B cell (primary cell): ENCODE results near the gene LIN9. TPM values are rescaled to one million over a fixed set of nuclear protein-coding genes. Genes with fewer than 3 reads are reported as not detected.
"Not testable (repeated sequence)": the region's sequence is repeated elsewhere in the genome, so short reads cannot be mapped to it uniquely, and the experiment has no call there.

Source experiments
- ATAC-seq: fragments of 200-7000 bp; cut with Tn5 transposase; one replicate; pipeline ENCODE4 v1.10.0; 2021; ENCODE audit warnings: low read depth, mild to moderate bottlenecking, moderate number of reproducible peaks, moderate library complexity
- CTCF ChIA-PET: fragments of 350-600 bp; sonication (Branson Sonifier 250); formaldehyde crosslinking; loops from one replicate; lab custom pipeline; 2021; ENCODE audit warnings: antibody characterized with exemption, inconsistent platforms; lab: Charles Lee
- POLR2A ChIA-PET: fragments of 350-600 bp; sonication (Branson Sonifier 250); formaldehyde crosslinking; loops from one replicate; lab custom pipeline; 2021; ENCODE audit warnings: antibody characterized with exemption; lab: Charles Lee
- DNase-seq: peaks from one replicate; pipeline ENCODE4 v3.0.0; 2013
- H2AFZ ChIP-seq: 2 replicates; pipeline ENCODE4 v1.6.1; 2012; ENCODE audit warnings: mild to moderate bottlenecking, low read depth, low read length; ENCODE audit not compliant: insufficient read depth, poor library complexity, severe bottlenecking
- H3K27ac ChIP-seq, 2 donors: 1 replicate in 1 of 2; 2 replicates in 1 of 2; pipeline ENCODE4 v1.5.1; 2012 to 2013; ENCODE audit warnings: low read length in 2 of 2, mild to moderate bottlenecking in 2 of 2, moderate library complexity in 1 of 2
- H3K27me3 ChIP-seq, 4 experiments: fragments of 200-600 bp in 1 of 4; sonication (generic) in 1 of 4; replicated peaks in 1 of 4; 1 replicate in 2 of 4; 2 replicates in 2 of 4; pipeline versions ENCODE4 v1.6.1 to v1.7.0; 2013 to 2016; ENCODE audit warnings: low read length in 3 of 4, mild to moderate bottlenecking in 2 of 4, mixed read lengths in 1 of 4, moderate library complexity in 1 of 4; ENCODE audit not compliant: insufficient read depth in 4 of 4, control insufficient read depth in 3 of 4; ENCODE audit errors: control extremely low read depth in 1 of 4
- H3K36me3 ChIP-seq, 2 experiments: replicated peaks in 1 of 2; 1 replicate in 1 of 2; 2 replicates in 1 of 2; pipeline versions ENCODE4 v1.6.1 to v1.7.1; 2013; ENCODE audit warnings: low read length in 1 of 2; ENCODE audit not compliant: insufficient read depth in 2 of 2, control insufficient read depth in 1 of 2; ENCODE audit errors: control extremely low read depth in 1 of 2, extremely low read depth in 1 of 2
- H3K4me1 ChIP-seq, 2 donors: fragments of 200-600 bp in 1 of 2; sonication (generic) in 1 of 2; 1 replicate in 1 of 2; 2 replicates in 1 of 2; pipeline versions ENCODE4 v1.5.1 to v1.6.1; 2013 to 2017; ENCODE audit warnings: low read length in 2 of 2; ENCODE audit not compliant: control insufficient read depth in 2 of 2, insufficient read depth in 2 of 2
- H3K4me2 ChIP-seq: replicated peaks from 2 replicates; pipeline ENCODE3; 2012; ENCODE audit warnings: mild to moderate bottlenecking, low read depth, low read length; ENCODE audit not compliant: poor library complexity, severe bottlenecking
- H3K4me3 ChIP-seq, 5 experiments: fragments of 200-600 bp in 1 of 5; sonication (generic) in 1 of 5; 1 replicate in 3 of 5; 2 replicates in 2 of 5; pipeline versions ENCODE4 v1.5.1 to v1.7.0; 2011 to 2016; ENCODE audit warnings: low read length in 4 of 5, mild to moderate bottlenecking in 4 of 5, low read depth in 2 of 5, control low read depth in 1 of 5, moderate library complexity in 1 of 5; ENCODE audit not compliant: insufficient read depth in 1 of 5; ENCODE audit errors: control extremely low read depth in 1 of 5, extremely low read depth in 1 of 5
- H3K79me2 ChIP-seq: fragments of 200-600 bp; sonication (generic); one replicate; pipeline ENCODE4 v1.6.0; 2016; ENCODE audit warnings: low read length; ENCODE audit not compliant: control insufficient read depth, insufficient read depth
- H3K9ac ChIP-seq: fragments of 200-600 bp; sonication (generic); 2 replicates; pipeline ENCODE4 v1.6.1; 2017; ENCODE audit warnings: mild to moderate bottlenecking, low read length, moderate library complexity
- H3K9me3 ChIP-seq, 3 donors: one replicate each; pipeline versions ENCODE4 v1.6.1 to v1.7.1; 2013; ENCODE audit warnings: low read length in 2 of 3; ENCODE audit not compliant: control insufficient read depth in 2 of 3, insufficient read depth in 1 of 3; ENCODE audit errors: control extremely low read depth in 1 of 3
- H4K20me1 ChIP-seq: 2 replicates; pipeline ENCODE4 v1.6.0; 2012; ENCODE audit warnings: mild to moderate bottlenecking, low read length; ENCODE audit not compliant: insufficient read depth, control insufficient read depth, poor library complexity, severe bottlenecking
- H3K27ac Mint-ChIP-seq: one replicate; pipeline ENCODE4 v1.8.0; 2021; ENCODE audit warnings: mixed read lengths
- H3K27me3 Mint-ChIP-seq: one replicate; pipeline ENCODE4 v1.8.0; 2021; ENCODE audit warnings: mixed read lengths
- H3K4me1 Mint-ChIP-seq: one replicate; pipeline ENCODE4 v1.8.0; 2021; ENCODE audit warnings: mixed read lengths
- H3K4me3 Mint-ChIP-seq: one replicate; pipeline ENCODE4 v1.8.0; 2021; ENCODE audit warnings: mixed read lengths
- H3K9me3 Mint-ChIP-seq: one replicate; pipeline ENCODE4 v1.8.0; 2022; ENCODE audit warnings: mixed read lengths; ENCODE audit not compliant: insufficient read depth
- CTCF ChIP-seq: fragments of 200-600 bp; IDR thresholded peaks from one replicate; pipeline ENCODE4 v1.8.0; 2022; ENCODE audit warnings: antibody characterized with exemption, mild to moderate bottlenecking
- EZH2 ChIP-seq: IDR thresholded peaks from 2 replicates; pipeline ENCODE4 v1.6.1; 2012; ENCODE audit warnings: borderline replicate concordance, low read depth, mild to moderate bottlenecking, moderate library complexity, low read length; ENCODE audit not compliant: insufficient read depth, poor library complexity, severe bottlenecking
- WGBS: methylation state at CpG from one replicate; pipeline ENCODE4 v1.1.5; 2013; ENCODE audit warnings: missing lambda C conversion rate; ENCODE audit not compliant: insufficient coverage; 5-methylcytosine and 5-hydroxymethylcytosine counted together
- intact Hi-C: fragments of 100-400 bp; cut with micrococcal nuclease; formaldehyde crosslinking; loops from one replicate; pipeline ENCODE4 v1.10.0; 2022
- polyA plus RNA-seq: library from polyadenylated mRNA; depleted of rRNA; stranded (reverse); fragments of >200 nt; gene quantifications from 2 replicates; pipeline ENCODE4 v1.2.3, GENCODE V29; 2012
- total RNA-seq, 2 donors: library from RNA; stranded (reverse); fragments of 120-200 nt in 1 of 2; gene quantifications; 1 replicate in 1 of 2; 2 replicates in 1 of 2; pipeline versions ENCODE4 v1.2.3 to v1.2.4, GENCODE V29; 2013 to 2022

Gene LIN9
- total and polyA plus RNA-seq, 2 donors (not counting 1 experiment from before 2014, with no cell fraction given), result 1.7 to 6.7 TPM

- Mint-ChIP-seq H3K27me3 (no peaks in the 10 kb centered on the region), H3K4me3 (no peak overlapping the region), H3K27ac (no peak overlapping the region), H3K9me3 (no peaks in the 10 kb centered on the region), H3K4me1 (peaks cover 3% of the 10 kb centered on the region)
- H3K27ac ChIP-seq, result no peak overlapping the region
- ATAC-seq (no peak), DNase-seq (no peak)
- peaks cover 0 to 2% of the 10 kb centered on the region in 2 donors for H3K4me1 ChIP-seq
- H3K4me3 ChIP-seq, result no peak overlapping the region
- intact Hi-C loops, result no loop called here
- H3K4me2 ChIP-seq, result no peak overlapping the region
- no peak overlapping the region for H2AFZ ChIP-seq
- H3K9ac ChIP-seq, result no peak overlapping the region
- no peaks in the 10 kb centered on the region for H3K79me2 ChIP-seq
- WGBS, result no CpG with 5 or more reads among the region's 3 CpGs
- peaks cover 0 to 9% (median 6%) of the 10 kb centered on the region in 3 donors for H3K9me3 ChIP-seq
- no peaks in the 10 kb centered on the region for H3K27me3 ChIP-seq
- no peaks in the 10 kb centered on the region for H3K36me3 ChIP-seq
- H4K20me1 ChIP-seq, result no peaks in the 10 kb centered on the region
- TF ChIP-seq CTCF (no peak), EZH2 (no peak)
- POLR2A ChIA-PET, result no interaction called here
- CTCF ChIA-PET, result no interaction called here
Observed at GRCh38 chr1:226255380-226255779, 53.6 kb downstream of the LIN9 start.

- Histone ChIP-seq H3K27ac (no peak overlapping the region), H3K4me1 (peaks cover 0 to 4% of the 10 kb centered on the region in 2 donors), H3K4me2 (no peak overlapping the region), H3K9ac (no peak overlapping the region), H3K4me3 (no peak overlapping the region), H3K36me3 (peaks cover 0 to 2% of the 10 kb centered on the region in 2 experiments), H4K20me1 (no peaks in the 10 kb centered on the region), H3K79me2 (no peaks in the 10 kb centered on the region), H2AFZ (no peak overlapping the region), H3K9me3 (peaks cover 0 to 4% (median 0%) of the 10 kb centered on the region in 3 donors), H3K27me3 (no peaks in the 10 kb centered on the region)
- Mint-ChIP-seq H3K9me3 (no peaks in the 10 kb centered on the region), H3K27me3 (no peaks in the 10 kb centered on the region), H3K4me3 (no peak overlapping the region), H3K27ac (no peak overlapping the region), H3K4me1 (peaks cover 10% of the 10 kb centered on the region)
- ChIA-PET POLR2A (no interaction called here), CTCF (no interaction called here)
- WGBS, result 100% methylated on average over 1 of the region's 4 CpGs
- no peak for ATAC-seq
- TF ChIP-seq EZH2, result no peak
- intact Hi-C loops, result no loop called here
- DNase-seq, result no peak
Observed at GRCh38 chr1:226253933-226254332, 55.0 kb downstream of the LIN9 start.

GRCh38 chr1:226252841-226253240, 56.1 kb downstream of the LIN9 start:
- H3K79me2 ChIP-seq, H3K27me3 Mint-ChIP-seq, H3K9ac ChIP-seq, H3K4me3 ChIP-seq, POLR2A ChIA-PET, H3K27ac Mint-ChIP-seq, H3K27ac ChIP-seq, H3K9me3 Mint-ChIP-seq, intact Hi-C loops, H3K9me3 ChIP-seq, H3K4me1 ChIP-seq, CTCF ChIA-PET, H2AFZ ChIP-seq, H3K27me3 ChIP-seq, ATAC-seq, DNase-seq, H3K4me3 Mint-ChIP-seq, H3K36me3 ChIP-seq, H4K20me1 ChIP-seq, H3K4me2 ChIP-seq: not testable (repeated sequence)
- 100% methylated on average over 6 of the region's 7 CpGs for WGBS
- H3K4me1 Mint-ChIP-seq, result peaks cover 13% of the 10 kb centered on the region
